ENCODE data around the gene TPRKB. TPM values are rescaled to one million over a fixed set of nuclear protein-coding genes. Genes with fewer than 3 reads are reported as not detected.
"Not testable (repeated sequence)": the region's sequence is repeated elsewhere in the genome, so short reads cannot be mapped to it uniquely, and the experiment has no call there.

Gene TPRKB
- total and polyA plus RNA-seq, 8 donors = 3.1 to 76.0 (median 31.4) TPM; not detected in 1

DNA sequence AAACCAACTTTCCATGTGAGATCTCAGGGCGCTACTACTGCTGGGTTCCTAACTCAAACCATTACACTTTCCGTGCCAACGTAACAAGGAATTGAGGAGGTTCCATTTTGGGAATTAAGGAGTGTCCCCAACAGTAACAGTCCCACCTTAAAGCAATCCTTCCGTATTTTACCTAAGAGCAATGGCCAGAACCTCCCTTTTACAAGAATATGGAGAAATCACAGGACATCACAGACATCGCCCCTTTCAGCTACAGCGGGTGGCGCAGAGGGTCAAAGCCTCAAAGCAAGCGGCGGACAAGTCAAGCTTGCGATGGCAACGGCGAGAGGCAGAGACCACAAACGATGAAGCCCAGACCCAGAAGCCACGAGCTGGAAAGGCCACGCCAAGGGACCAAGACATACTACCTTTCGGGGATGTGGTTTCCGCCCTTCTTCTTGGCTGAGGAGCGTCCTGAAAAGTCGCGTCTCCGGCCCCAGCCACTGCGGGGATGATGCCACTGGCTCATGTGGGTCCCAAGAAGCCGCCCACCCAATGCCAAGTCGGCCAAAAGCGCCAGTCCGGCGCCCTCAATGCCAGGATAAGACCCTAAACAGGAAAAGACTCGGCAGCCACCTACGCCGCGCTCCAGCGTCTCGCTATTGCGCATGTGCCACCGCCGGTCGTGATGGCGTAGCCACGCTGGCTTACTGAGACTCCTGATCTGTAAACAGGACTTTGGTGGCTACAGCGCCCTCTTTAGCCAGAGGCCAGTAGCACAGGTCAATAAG lies 42.5 kb upstream of the TPRKB start, which contains the start of gene DUSP11:
Gene DUSP11 (minus strand): TSS at position 637 of the 770 bp plus-strand sequence. CDS start 129 bp downstream, at position 508.
- intact Hi-C loops (cut with DNase I; ENCODE audit: low total_unique reads) = no loop called here
- peak within 1 kb of the TSS; percentile 68 to 94 (median 93) for H3K27ac ChIP-seq
- H3K4me3 ChIP-seq = peak within 1 kb of the TSS; percentile 79 to 91 (median 86)
- peaks cover 13 to 33% (median 30%) of the 10 kb centered on the region in 4 donors for H3K36me3 ChIP-seq
- no peaks in the 10 kb centered on the region for H3K9me3 ChIP-seq
- no peaks in the 10 kb centered on the region for H3K27me3 ChIP-seq
- TF ChIP-seq POLR2AphosphoS5 (IDR thresholded peaks at IDR 0.05) = peak; percentile 92 to 96 (median 92)
- TF ChIP-seq, protein P1, sequence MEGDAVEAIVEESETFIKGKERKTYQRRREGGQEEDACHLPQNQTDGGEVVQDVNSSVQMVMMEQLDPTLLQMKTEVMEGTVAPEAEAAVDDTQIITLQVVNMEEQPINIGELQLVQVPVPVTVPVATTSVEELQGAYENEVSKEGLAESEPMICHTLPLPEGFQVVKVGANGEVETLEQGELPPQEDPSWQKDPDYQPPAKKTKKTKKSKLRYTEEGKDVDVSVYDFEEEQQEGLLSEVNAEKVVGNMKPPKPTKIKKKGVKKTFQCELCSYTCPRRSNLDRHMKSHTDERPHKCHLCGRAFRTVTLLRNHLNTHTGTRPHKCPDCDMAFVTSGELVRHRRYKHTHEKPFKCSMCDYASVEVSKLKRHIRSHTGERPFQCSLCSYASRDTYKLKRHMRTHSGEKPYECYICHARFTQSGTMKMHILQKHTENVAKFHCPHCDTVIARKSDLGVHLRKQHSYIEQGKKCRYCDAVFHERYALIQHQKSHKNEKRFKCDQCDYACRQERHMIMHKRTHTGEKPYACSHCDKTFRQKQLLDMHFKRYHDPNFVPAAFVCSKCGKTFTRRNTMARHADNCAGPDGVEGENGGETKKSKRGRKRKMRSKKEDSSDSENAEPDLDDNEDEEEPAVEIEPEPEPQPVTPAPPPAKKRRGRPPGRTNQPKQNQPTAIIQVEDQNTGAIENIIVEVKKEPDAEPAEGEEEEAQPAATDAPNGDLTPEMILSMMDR (IDR thresholded peaks at IDR 0.05) = peak in 5 of 7 experiments; percentile 79 to 95 (median 82)
- TF ChIP-seq POLR2A (IDR thresholded peaks at IDR 0.05) = peak in 2 of 4 donors; percentile 61 to 74
- no peak for TF ChIP-seq EP300 (IDR thresholded peaks at IDR 0.05)
- peak; percentile 98 for DNase-seq
- peaks cover 10 to 35% (median 20%) of the 10 kb centered on the region in 4 donors for H3K4me1 ChIP-seq
- 0 to 1% (median 0%) methylated on average over 35 to 40 of the region's 40 CpGs for WGBS, 5 donors

DNA sequence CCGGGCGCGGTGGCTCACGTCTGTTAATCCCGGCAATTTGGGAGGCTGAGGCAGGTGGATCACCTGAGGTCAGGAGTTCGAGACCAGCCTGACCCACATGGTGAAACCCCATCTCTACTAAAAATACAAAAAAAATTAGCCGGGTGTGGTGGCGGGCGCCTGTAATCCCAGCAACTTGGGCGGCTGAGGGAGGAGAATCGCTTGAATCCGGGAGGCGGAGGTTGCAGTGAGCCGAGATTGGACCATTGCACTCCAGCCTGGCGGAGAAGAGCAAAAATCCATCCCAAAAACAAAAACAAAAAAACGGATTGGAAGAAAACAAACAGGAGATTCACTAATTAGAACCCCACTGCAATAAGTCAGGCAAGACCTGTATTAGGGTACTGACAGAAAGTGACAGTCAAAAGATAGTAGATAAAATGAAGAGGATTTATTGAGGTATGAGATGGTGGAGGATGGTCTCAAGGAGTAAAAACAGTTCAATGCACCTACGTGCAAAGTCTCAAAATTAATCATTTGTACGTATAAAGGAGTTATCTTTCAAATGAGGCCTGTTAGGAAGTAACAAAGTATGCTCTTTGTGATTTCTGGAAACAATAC lies 41.8 kb upstream of the TPRKB start:
- WGBS, 5 donors = 68 to 73% (median 72%) methylated on average over 18 of the region's 18 CpGs
- peak overlapping the region; percentile 79 to 91 (median 86) for H3K4me3 ChIP-seq
- H3K36me3 ChIP-seq = peaks cover 13 to 40% (median 37%) of the 10 kb centered on the region in 4 donors
- H3K4me1 ChIP-seq = peaks cover 10 to 35% (median 20%) of the 10 kb centered on the region in 4 donors
- H3K27me3 ChIP-seq; DNase-seq; H3K9me3 ChIP-seq; intact Hi-C loops (cut with DNase I; ENCODE audit: low total_unique reads): not testable (repeated sequence)
- peak overlapping the region in 4 of 5 donors; percentile 91 to 94 (median 93) for H3K27ac ChIP-seq

DNA sequence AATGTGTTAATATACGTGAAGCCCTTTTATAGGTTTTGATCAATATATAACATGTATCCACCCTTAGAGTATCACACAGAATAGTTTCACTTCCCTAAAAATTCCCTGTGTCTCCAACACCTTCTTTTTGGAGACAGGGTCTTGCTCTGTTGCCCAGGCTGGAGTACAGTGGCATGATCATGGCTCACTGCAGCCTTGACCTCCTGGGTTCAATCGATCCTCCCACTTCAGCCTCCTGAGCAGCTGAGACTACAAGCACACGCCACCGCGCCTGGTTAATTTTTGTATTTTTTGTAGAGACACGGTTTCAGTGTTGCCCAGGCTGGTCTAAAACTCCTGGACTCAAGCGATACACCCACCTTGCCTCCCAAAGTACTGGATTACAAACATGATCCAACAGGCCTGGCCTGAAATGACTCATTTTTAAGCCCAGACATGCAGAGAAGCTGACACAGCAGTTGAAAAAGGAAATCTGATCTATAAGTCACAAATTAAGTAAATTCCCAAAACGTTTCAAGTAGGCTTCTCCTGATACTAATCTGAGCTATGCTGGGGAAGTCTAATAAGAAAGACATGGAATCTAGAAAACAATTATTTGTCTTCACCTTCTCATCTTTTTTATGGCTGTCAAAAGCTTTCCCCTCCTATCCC lies 39.8 kb upstream of the TPRKB start:
- no peak overlapping the region for H3K27ac ChIP-seq
- TF ChIP-seq EP300 (IDR thresholded peaks at IDR 0.05) (no peak), POLR2A (IDR thresholded peaks at IDR 0.05) (no peak), POLR2AphosphoS5 (IDR thresholded peaks at IDR 0.05) (no peak)
- TF ChIP-seq, protein P1 (IDR thresholded peaks at IDR 0.05) = no peak
- intact Hi-C loops (cut with DNase I; ENCODE audit: low total_unique reads) = no loop called here
- WGBS, 5 donors = 88 to 92% (median 92%) methylated on average over 7 to 8 of the region's 8 CpGs
- H3K4me3 ChIP-seq = no peak overlapping the region
- no peak for DNase-seq
- H3K4me1 ChIP-seq = peaks cover 10 to 35% (median 20%) of the 10 kb centered on the region in 4 donors
- no peaks in the 10 kb centered on the region for H3K27me3 ChIP-seq
- H3K9me3 ChIP-seq = no peaks in the 10 kb centered on the region
- peaks cover 20 to 59% (median 57%) of the 10 kb centered on the region in 4 donors for H3K36me3 ChIP-seq

DNA sequence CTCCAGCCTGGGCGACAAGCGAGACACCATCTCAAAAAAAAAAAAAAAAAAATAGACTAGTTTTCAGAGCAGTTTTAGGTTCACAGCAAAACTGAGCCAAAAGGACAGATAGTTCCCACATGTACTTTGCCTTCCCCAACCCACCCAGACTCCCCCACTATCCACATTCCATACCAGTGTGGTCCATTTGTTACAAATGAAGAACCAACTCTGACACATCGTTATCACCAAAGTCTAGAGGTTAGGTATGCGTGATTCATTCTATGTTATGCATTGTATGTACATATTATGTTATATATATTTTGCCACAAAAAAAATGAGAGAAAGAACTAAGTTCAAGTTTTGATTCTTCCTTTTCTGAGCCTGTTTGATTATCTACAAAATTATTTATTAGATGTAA lies 39.2 kb upstream of the TPRKB start:
- Histone ChIP-seq H3K36me3 (peaks cover 20 to 65% (median 63%) of the 10 kb centered on the region in 4 donors), H3K27ac (no peak overlapping the region), H3K9me3 (no peaks in the 10 kb centered on the region), H3K27me3 (no peaks in the 10 kb centered on the region), H3K4me1 (peaks cover 10 to 35% (median 20%) of the 10 kb centered on the region in 4 donors), H3K4me3 (no peak overlapping the region)
- intact Hi-C loops (cut with DNase I; ENCODE audit: low total_unique reads) = no loop called here
- DNase-seq = no peak
- WGBS, 5 donors = 95 to 97% (median 97%) methylated on average over 3 to 4 of the region's 4 CpGs
- no peak for TF ChIP-seq POLR2A (IDR thresholded peaks at IDR 0.05)

DNA sequence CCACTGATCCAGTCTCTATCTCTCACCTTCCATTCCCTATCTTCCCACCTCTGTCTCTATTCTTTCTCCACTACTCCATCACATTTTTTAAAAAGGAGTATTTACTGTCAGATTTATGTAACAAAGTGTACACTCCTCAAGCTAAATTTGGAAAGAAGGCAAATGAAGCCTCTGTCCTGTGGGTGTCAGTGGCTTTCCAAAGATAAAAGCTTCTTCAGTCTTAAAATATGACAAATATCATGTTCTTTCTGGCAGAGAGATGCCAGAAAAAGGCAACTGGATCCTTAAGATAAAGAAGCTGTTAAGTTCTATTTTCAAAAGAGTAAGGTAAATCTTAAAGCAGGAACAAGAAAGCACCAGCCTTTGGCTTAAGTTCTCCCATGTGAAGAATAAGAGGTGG lies 35.7 kb upstream of the TPRKB start:
- H3K4me3 ChIP-seq = no peak overlapping the region
- intact Hi-C loops (cut with DNase I; ENCODE audit: low total_unique reads) = no loop called here
- no peak for TF ChIP-seq POLR2A (IDR thresholded peaks at IDR 0.05)
- TF ChIP-seq EP300 (IDR thresholded peaks at IDR 0.05) = no peak
- TF ChIP-seq POLR2AphosphoS5 (IDR thresholded peaks at IDR 0.05) = no peak
- TF ChIP-seq, protein P1 (IDR thresholded peaks at IDR 0.05) = no peak
- peaks cover 0 to 13% (median 6%) of the 10 kb centered on the region in 4 donors for H3K4me1 ChIP-seq
- no peaks in the 10 kb centered on the region for H3K27me3 ChIP-seq
- peaks cover 37 to 100% (median 99%) of the 10 kb centered on the region in 4 donors for H3K36me3 ChIP-seq
- no peaks in the 10 kb centered on the region for H3K9me3 ChIP-seq
- DNase-seq = no peak
- no peak overlapping the region for H3K27ac ChIP-seq

Measured in stomach (tissue), 9 donors.